Mesendoderm (in vitro differentiated cells): ENCODE measurements around the gene CEMIP.
A peak's percentile ranks its signal among the peaks of the same experiment; 100 is the strongest.

Source experiments
- DNase-seq: peaks from one replicate; pipeline ENCODE4 v3.0.0; 2013
- H2AK5ac ChIP-seq: 2 replicates; pipeline ENCODE4 v1.6.1; 2013; ENCODE audit warnings: low read length, inconsistent platforms
- H2BK120ac ChIP-seq: 2 replicates; pipeline ENCODE4 v1.6.1; 2013; ENCODE audit warnings: low read depth, mild to moderate bottlenecking, low read length, moderate library complexity, mixed read lengths
- H2BK15ac ChIP-seq: replicated peaks from 2 replicates; pipeline ENCODE4 v1.6.1; 2013; ENCODE audit warnings: low read depth, mild to moderate bottlenecking, moderate library complexity
- H2BK5ac ChIP-seq: 2 replicates; pipeline ENCODE4 v1.6.1; 2013; ENCODE audit warnings: low read length, inconsistent platforms
- H3K18ac ChIP-seq: 2 replicates; pipeline ENCODE4 v1.6.1; 2013; ENCODE audit warnings: mild to moderate bottlenecking, low read length, mixed read lengths
- H3K23ac ChIP-seq: one replicate; pipeline ENCODE4 v1.6.1; 2013; ENCODE audit warnings: low read length
- H3K27ac ChIP-seq: 2 replicates; pipeline ENCODE4 v1.5.1; 2013; ENCODE audit warnings: low read depth, mild to moderate bottlenecking, inconsistent platforms, low read length, moderate library complexity
- H3K27me3 ChIP-seq: 2 replicates; pipeline ENCODE4 v1.6.1; 2013; ENCODE audit warnings: low read length, control low read depth, mild to moderate bottlenecking, inconsistent platforms; ENCODE audit not compliant: insufficient read depth, poor library complexity
- H3K36me3 ChIP-seq: 2 replicates; pipeline ENCODE4 v1.6.1; 2013; ENCODE audit warnings: low read length, inconsistent platforms; ENCODE audit not compliant: control insufficient read depth, insufficient read depth
- H3K4ac ChIP-seq: one replicate; pipeline ENCODE4 v1.6.1; 2013; ENCODE audit warnings: low read depth, mild to moderate bottlenecking, low read length, moderate library complexity
- H3K4me1 ChIP-seq: 2 replicates; pipeline ENCODE4 v1.6.1; 2013; ENCODE audit warnings: low read depth, low read length, inconsistent platforms; ENCODE audit not compliant: control insufficient read depth
- H3K4me2 ChIP-seq: 2 replicates; pipeline ENCODE4 v1.6.1; 2013; ENCODE audit warnings: low read length
- H3K4me3 ChIP-seq: 2 replicates; pipeline ENCODE4 v1.5.1; 2013; ENCODE audit warnings: mild to moderate bottlenecking, low read length
- H3K56ac ChIP-seq: one replicate; pipeline ENCODE4 v1.6.1; 2013; ENCODE audit warnings: low read length
- H3K79me1 ChIP-seq: 2 replicates; pipeline ENCODE4 v1.6.1; 2013; ENCODE audit warnings: low read length, inconsistent platforms
- H3K79me2 ChIP-seq: 2 replicates; pipeline ENCODE4 v1.6.1; 2013; ENCODE audit warnings: mild to moderate bottlenecking, low read length; ENCODE audit not compliant: control insufficient read depth, insufficient read depth
- H3K9ac ChIP-seq: 2 replicates; pipeline ENCODE4 v1.6.1; 2013; ENCODE audit warnings: low read length, inconsistent platforms
- H4K5ac ChIP-seq: one replicate; pipeline ENCODE4 v1.6.1; 2013; ENCODE audit warnings: low read length
- H4K8ac ChIP-seq: one replicate; pipeline ENCODE4 v1.6.1; 2013; ENCODE audit warnings: low read depth, mild to moderate bottlenecking, control low read depth, low read length, moderate library complexity
- WGBS: extraction: QIAGEN DNeasy Blood & Tissue Kit; methylation state at CpG from one replicate; pipeline ENCODE4 v1.1.7; 2013; ENCODE audit warnings: low lambda C conversion rate, missing lambda C conversion rate; ENCODE audit not compliant: insufficient coverage; ENCODE audit errors: extremely low coverage; 5-methylcytosine and 5-hydroxymethylcytosine counted together

Gene CEMIP

GRCh38 chr15:80972276-80972675 lies 193.1 kb downstream of the CEMIP start:
- peaks cover 17% of the 10 kb centered on the region for H3K79me2 ChIP-seq
- H3K36me3 ChIP-seq = peaks cover 6% of the 10 kb centered on the region
- H3K4me3 ChIP-seq = no peak overlapping the region
- H3K79me1 ChIP-seq = peaks cover 11% of the 10 kb centered on the region
- no peak overlapping the region for H2AK5ac ChIP-seq
- H3K4ac ChIP-seq = no peak overlapping the region
- H3K23ac ChIP-seq = no peak overlapping the region
- H3K18ac ChIP-seq = no peak overlapping the region
- no CpG with 5 or more reads among the region's 3 CpGs for WGBS
- H3K4me2 ChIP-seq = no peak overlapping the region
- no peak overlapping the region for H4K5ac ChIP-seq
- H3K9ac ChIP-seq = no peak overlapping the region
- no peak overlapping the region for H2BK15ac ChIP-seq
- H3K4me1 ChIP-seq = no peaks in the 10 kb centered on the region
- H2BK120ac ChIP-seq = no peak overlapping the region
- H4K8ac ChIP-seq = no peak overlapping the region
- DNase-seq = no peak
- H3K27me3 ChIP-seq = no peaks in the 10 kb centered on the region
- H2BK5ac ChIP-seq = no peak overlapping the region
- H3K56ac ChIP-seq = peak overlapping the region; percentile 15
- H3K27ac ChIP-seq = no peak overlapping the region

GRCh38 chr15:80974914-80975313 lies 195.7 kb downstream of the CEMIP start:
- no peak overlapping the region for H3K9ac ChIP-seq
- H3K79me2 ChIP-seq = peaks cover 18% of the 10 kb centered on the region
- H2BK15ac ChIP-seq = no peak overlapping the region
- no peak overlapping the region for H2BK5ac ChIP-seq
- no peak overlapping the region for H2BK120ac ChIP-seq
- H3K36me3 ChIP-seq = peaks cover 8% of the 10 kb centered on the region
- H2AK5ac ChIP-seq = no peak overlapping the region
- no peak overlapping the region for H3K4ac ChIP-seq
- no peaks in the 10 kb centered on the region for H3K4me1 ChIP-seq
- no CpG with 5 or more reads among the region's 4 CpGs for WGBS
- H4K5ac ChIP-seq = no peak overlapping the region
- no peak overlapping the region for H3K4me3 ChIP-seq
- H3K27ac ChIP-seq = no peak overlapping the region
- no peak overlapping the region for H4K8ac ChIP-seq
- H3K56ac ChIP-seq = no peak overlapping the region
- no peak overlapping the region for H3K4me2 ChIP-seq
- no peak overlapping the region for H3K23ac ChIP-seq
- H3K27me3 ChIP-seq = no peaks in the 10 kb centered on the region
- peaks cover 14% of the 10 kb centered on the region for H3K79me1 ChIP-seq
- no peak overlapping the region for H3K18ac ChIP-seq
- DNase-seq = no peak

- WGBS = no CpG with 5 or more reads among the region's 4 CpGs
- DNase-seq = no peak
- no peak overlapping the region for H3K18ac ChIP-seq
- no peak overlapping the region for H3K23ac ChIP-seq
- H3K4ac ChIP-seq = no peak overlapping the region
- H3K4me3 ChIP-seq = no peak overlapping the region
- H2BK5ac ChIP-seq = no peak overlapping the region
- no peaks in the 10 kb centered on the region for H3K27me3 ChIP-seq
- no peak overlapping the region for H3K27ac ChIP-seq
- H3K79me1 ChIP-seq = peaks cover 15% of the 10 kb centered on the region
- no peak overlapping the region for H3K9ac ChIP-seq
- H3K56ac ChIP-seq = no peak overlapping the region
- peaks cover 19% of the 10 kb centered on the region for H3K79me2 ChIP-seq
- H2AK5ac ChIP-seq = no peak overlapping the region
- H4K5ac ChIP-seq = no peak overlapping the region
- peaks cover 8% of the 10 kb centered on the region for H3K36me3 ChIP-seq
- H3K4me2 ChIP-seq = no peak overlapping the region
- no peak overlapping the region for H2BK120ac ChIP-seq
- H3K4me1 ChIP-seq = no peaks in the 10 kb centered on the region
- H2BK15ac ChIP-seq = no peak overlapping the region
- H4K8ac ChIP-seq = no peak overlapping the region
Measured at GRCh38 chr15:80976851-80977250, 197.7 kb downstream of the CEMIP start.

GRCh38 chr15:80977627-80978036 lies 198.5 kb downstream of the CEMIP start:
- H3K9ac ChIP-seq = no peak overlapping the region
- H3K79me2 ChIP-seq = peaks cover 20% of the 10 kb centered on the region
- H3K4me3 ChIP-seq = no peak overlapping the region
- no CpG with 5 or more reads among the region's 7 CpGs for WGBS
- no peak overlapping the region for H3K18ac ChIP-seq
- no peak overlapping the region for H3K4me2 ChIP-seq
- H3K36me3 ChIP-seq = peaks cover 8% of the 10 kb centered on the region
- H2BK120ac ChIP-seq = no peak overlapping the region
- no peak overlapping the region for H2BK5ac ChIP-seq
- H3K4me1 ChIP-seq = no peaks in the 10 kb centered on the region
- no peak overlapping the region for H2AK5ac ChIP-seq
- no peak overlapping the region for H3K23ac ChIP-seq
- peaks cover 16% of the 10 kb centered on the region for H3K79me1 ChIP-seq
- H3K27ac ChIP-seq = no peak overlapping the region
- H4K5ac ChIP-seq = no peak overlapping the region
- H4K8ac ChIP-seq = no peak overlapping the region
- no peak overlapping the region for H2BK15ac ChIP-seq
- no peak overlapping the region for H3K56ac ChIP-seq
- DNase-seq = peak; percentile 87
- no peak overlapping the region for H3K4ac ChIP-seq
- no peaks in the 10 kb centered on the region for H3K27me3 ChIP-seq

GRCh38 chr15:80978685-80979329 lies 199.6 kb downstream of the CEMIP start:
- Histone ChIP-seq H2BK15ac (no peak overlapping the region), H4K5ac (no peak overlapping the region), H3K18ac (no peak overlapping the region), H2AK5ac (no peak overlapping the region), H3K23ac (no peak overlapping the region), H3K79me2 (peaks cover 27% of the 10 kb centered on the region), H3K4me3 (no peak overlapping the region), H2BK5ac (no peak overlapping the region), H3K27me3 (no peaks in the 10 kb centered on the region), H2BK120ac (no peak overlapping the region), H3K36me3 (peaks cover 8% of the 10 kb centered on the region), H3K79me1 (peaks cover 14% of the 10 kb centered on the region), H3K4ac (no peak overlapping the region), H4K8ac (no peak overlapping the region), H3K9ac (no peak overlapping the region), H3K4me2 (no peak overlapping the region), H3K4me1 (no peaks in the 10 kb centered on the region), H3K27ac (peak overlapping the region; percentile 42), H3K56ac (no peak overlapping the region)
- DNase-seq = peak; percentile 61
- no CpG with 5 or more reads among the region's 7 CpGs for whole genome bisulfite sequencing
